HCT116 (cell line): ENCODE measurements around the gene DENND1A.

Experiments
- CEBPB ChIP-seq: IDR thresholded peaks from 2 replicates; pipeline ENCODE4 v1.6.1; 2012; ENCODE audit warnings: low read depth
- EGR1 ChIP-seq: IDR thresholded peaks from 2 replicates; pipeline ENCODE4 v1.6.1; 2012; ENCODE audit warnings: low read depth
- ZFX ChIP-seq: fragments of 450-650 bp; IDR thresholded peaks from 2 replicates; pipeline ENCODE4 v1.6.1; 2017
- TF ChIP-seq, protein P1 (sequence below), 3 experiments: fragments of 200-600 bp in 1 of 3; sonication (generic) in 1 of 3; IDR thresholded peaks in 2 of 3; conservative IDR thresholded peaks in 1 of 3; 2 replicates each; pipeline ENCODE4 v1.5.1; 2012 to 2017; ENCODE audit warnings: low read depth in 2 of 3, low read length in 2 of 3, antibody characterized with exemption in 1 of 3, borderline replicate concordance in 1 of 3, control low read depth in 1 of 3, mild to moderate bottlenecking in 1 of 3, mixed read lengths in 1 of 3, mixed run types in 1 of 3, moderate library complexity in 1 of 3; ENCODE audit not compliant: insufficient read depth in 1 of 3

DNA sequence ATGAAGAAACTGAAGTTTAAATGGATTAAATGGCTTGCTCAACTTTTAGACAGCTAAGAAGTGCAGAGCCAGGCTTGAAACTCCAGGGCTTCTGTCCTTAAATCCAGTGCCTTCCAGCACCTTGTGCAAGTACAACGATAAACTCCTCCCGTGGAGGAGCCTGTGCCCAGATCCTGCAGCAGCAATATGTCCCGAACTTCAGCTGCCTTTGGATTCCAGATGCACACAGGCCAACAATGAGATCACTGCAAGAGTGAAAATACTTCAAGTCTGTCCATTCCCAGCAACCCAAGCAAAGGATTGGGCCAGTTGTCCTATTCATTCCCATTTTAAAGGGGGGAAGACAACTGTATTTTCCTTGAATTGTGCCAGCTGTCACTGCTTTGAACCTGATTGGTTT, 374.3 kb downstream of the DENND1A start:
- no peak for TF ChIP-seq ZFX
- TF ChIP-seq, protein P1, sequence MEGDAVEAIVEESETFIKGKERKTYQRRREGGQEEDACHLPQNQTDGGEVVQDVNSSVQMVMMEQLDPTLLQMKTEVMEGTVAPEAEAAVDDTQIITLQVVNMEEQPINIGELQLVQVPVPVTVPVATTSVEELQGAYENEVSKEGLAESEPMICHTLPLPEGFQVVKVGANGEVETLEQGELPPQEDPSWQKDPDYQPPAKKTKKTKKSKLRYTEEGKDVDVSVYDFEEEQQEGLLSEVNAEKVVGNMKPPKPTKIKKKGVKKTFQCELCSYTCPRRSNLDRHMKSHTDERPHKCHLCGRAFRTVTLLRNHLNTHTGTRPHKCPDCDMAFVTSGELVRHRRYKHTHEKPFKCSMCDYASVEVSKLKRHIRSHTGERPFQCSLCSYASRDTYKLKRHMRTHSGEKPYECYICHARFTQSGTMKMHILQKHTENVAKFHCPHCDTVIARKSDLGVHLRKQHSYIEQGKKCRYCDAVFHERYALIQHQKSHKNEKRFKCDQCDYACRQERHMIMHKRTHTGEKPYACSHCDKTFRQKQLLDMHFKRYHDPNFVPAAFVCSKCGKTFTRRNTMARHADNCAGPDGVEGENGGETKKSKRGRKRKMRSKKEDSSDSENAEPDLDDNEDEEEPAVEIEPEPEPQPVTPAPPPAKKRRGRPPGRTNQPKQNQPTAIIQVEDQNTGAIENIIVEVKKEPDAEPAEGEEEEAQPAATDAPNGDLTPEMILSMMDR (IDR thresholded peaks at IDR 0.05 in 2 of 3, conservative IDR thresholded peaks at IDR 0.05 in 1 of 3; ENCODE audit: borderline replicate concordance in 1 of 3, insufficient read depth in 1 of 3, low read depth in 2 of 3, low read length in 2 of 3), result no peak
- no peak for TF ChIP-seq EGR1
- TF ChIP-seq CEBPB, result no peak
